ENCODE results near the gene NUDT21. TPM values are rescaled to one million over a fixed set of nuclear protein-coding genes. Genes with fewer than 3 reads are reported as not detected.
"Not testable (repeated sequence)": the region's sequence is repeated elsewhere in the genome, so short reads cannot be mapped to it uniquely, and the experiment has no call there.

NUDT21 gene
- total RNA-seq, result 100 to 1,000 TPM in 1 of 2 donors, 10 to 100 TPM in 1; 92.4 to 135 TPM

DNA sequence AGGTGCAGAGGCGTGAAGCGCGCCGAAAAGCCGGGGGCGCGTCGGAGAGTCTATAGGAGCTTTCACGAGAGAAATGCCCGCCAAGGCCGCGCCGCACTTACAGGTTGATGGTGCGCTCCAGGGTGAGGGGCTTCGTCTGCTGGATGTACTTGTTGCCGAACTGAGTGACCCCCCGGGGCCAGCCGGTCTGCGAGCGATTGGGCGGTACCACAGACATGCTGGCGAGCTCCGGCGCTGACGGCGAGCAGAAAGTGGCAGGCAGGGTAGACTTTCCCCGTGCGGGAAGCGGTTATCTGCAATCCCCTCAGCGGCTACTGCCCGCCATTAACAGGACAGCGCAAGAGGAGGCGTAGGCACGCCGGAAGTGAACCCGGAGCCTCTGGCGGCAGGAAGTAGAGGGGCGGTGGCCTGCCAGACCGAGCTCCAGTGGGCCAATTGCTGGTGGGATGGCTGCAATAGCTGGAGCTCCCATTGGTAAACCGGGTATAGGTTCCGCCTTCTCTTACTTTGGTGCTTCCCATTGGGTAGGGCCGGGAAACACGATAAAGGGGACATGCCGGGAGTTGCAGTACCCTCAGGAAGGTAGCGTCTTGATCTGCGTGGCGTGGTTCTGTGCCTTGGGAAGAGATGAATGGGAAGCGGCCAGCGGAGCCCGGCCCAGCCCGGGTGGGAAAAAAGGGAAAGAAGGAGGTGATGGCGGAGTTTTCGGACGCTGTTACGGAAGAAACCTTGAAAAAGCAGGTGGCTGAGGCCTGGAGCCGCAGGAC lies at the start of gene NUDT21, which contains the start of gene OGFOD1:
NUDT21 (minus strand) TSS at position 347 of the 767 bp plus-strand sequence; CDS start at position 217, 130 bp downstream.
OGFOD1 (plus strand) TSS at position 569 of the 767 bp plus-strand sequence; CDS start at position 628, 59 bp downstream.
- peak within 1 kb of the TSS; percentile 87 for H3K27ac ChIP-seq
- TF ChIP-seq, protein P1, sequence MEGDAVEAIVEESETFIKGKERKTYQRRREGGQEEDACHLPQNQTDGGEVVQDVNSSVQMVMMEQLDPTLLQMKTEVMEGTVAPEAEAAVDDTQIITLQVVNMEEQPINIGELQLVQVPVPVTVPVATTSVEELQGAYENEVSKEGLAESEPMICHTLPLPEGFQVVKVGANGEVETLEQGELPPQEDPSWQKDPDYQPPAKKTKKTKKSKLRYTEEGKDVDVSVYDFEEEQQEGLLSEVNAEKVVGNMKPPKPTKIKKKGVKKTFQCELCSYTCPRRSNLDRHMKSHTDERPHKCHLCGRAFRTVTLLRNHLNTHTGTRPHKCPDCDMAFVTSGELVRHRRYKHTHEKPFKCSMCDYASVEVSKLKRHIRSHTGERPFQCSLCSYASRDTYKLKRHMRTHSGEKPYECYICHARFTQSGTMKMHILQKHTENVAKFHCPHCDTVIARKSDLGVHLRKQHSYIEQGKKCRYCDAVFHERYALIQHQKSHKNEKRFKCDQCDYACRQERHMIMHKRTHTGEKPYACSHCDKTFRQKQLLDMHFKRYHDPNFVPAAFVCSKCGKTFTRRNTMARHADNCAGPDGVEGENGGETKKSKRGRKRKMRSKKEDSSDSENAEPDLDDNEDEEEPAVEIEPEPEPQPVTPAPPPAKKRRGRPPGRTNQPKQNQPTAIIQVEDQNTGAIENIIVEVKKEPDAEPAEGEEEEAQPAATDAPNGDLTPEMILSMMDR (IDR thresholded peaks at IDR 0.05), result no peak
- no peaks in the 10 kb centered on the region for H3K27me3 ChIP-seq
- intact Hi-C loops (cut with DNase I), result no loop called here
- H3K9me3 ChIP-seq, result no peaks in the 10 kb centered on the region
- peak; percentile 95 for DNase-seq
- H3K36me3 ChIP-seq, result no peaks in the 10 kb centered on the region
- H3K4me1 ChIP-seq, result peaks cover 7% of the 10 kb centered on the region
- H3K4me3 ChIP-seq, result peak within 1 kb of the TSS; percentile 76
- peak within 1 kb of the TSS; percentile 86 to 87 for H3K9ac ChIP-seq (ENCODE audit: low read depth in 2 of 2, low read length in 2 of 2)

DNA sequence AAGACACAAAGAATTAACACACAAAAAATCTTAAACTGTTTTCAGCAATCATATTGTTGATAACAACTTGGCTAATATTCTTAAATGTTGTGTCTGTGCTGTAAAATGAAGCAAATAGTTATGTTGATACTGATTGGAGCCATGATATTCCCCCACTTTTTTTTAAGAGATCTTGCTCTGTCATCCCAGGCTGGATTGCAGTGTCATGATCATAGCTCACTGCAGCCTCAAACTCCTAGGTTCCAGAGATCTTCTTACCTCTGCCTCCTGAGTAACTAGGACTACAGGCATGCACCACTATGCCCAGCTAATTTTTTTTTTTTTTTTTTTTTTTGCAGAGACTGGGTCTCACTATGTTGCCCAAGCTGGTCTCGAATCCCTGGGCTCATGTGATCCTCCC lies 42.7 kb upstream of the NUDT21 start:
- Histone ChIP-seq H3K4me3 (no peak overlapping the region), H3K27me3 (no peaks in the 10 kb centered on the region), H3K36me3 (no peaks in the 10 kb centered on the region), H3K9me3 (no peaks in the 10 kb centered on the region), H3K4me1 (no peaks in the 10 kb centered on the region), H3K27ac (no peak overlapping the region), H3K9ac (ENCODE audit: low read depth in 2 of 2, low read length in 2 of 2) (no peak overlapping the region)
- TF ChIP-seq, protein P1 (IDR thresholded peaks at IDR 0.05), result no peak
- no peak for DNase-seq
- intact Hi-C loops (cut with DNase I), result no loop called here

DNA sequence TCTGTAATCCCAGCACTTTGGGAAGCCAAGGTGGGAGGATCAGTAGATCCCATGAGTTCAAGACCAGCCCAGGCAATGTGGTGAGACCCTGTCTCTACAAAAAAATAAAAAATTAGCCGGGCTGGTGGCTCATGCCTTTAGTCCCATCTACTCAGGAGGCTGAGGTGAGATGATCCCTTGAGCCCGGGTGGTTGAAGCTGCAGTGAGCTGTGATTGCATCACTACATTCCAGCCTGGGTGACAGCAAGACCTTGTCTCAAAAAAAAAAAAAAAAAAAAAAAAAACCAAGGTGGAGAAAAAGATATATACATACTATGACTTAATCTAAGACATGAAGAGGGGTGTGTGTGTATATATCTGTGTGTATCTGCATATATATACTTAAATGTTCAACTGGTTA lies 42.0 kb upstream of the NUDT21 start:
- Histone ChIP-seq H3K4me3 (no peak overlapping the region), H3K36me3 (no peaks in the 10 kb centered on the region)
- TF ChIP-seq, protein P1 (IDR thresholded peaks at IDR 0.05), result no peak

DNA sequence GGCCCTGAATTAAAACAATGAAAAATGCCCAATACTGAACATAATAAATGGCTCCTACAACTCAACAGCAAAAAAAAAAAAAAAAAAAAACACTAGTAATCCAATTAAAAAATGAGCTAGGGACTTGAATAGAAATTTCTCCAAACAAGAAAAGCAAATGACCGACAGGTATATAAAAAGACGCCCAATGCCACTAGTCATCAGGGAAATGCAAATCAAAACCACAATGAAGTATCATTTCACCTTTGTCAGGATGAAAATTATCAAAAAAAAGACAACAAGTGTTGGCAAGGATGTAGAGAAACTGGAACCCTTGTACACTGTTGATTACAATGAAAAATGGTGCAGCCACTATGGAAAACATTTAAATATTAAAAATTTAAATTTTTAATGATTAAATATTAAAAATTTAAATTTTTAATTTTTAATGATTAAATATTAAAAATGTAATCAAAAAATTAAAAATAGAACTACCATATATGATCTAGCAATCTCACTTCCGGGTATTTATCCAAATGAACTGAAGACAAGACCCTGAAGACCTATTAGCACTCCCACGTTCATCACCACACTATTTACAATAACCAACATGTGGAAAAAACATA lies 40.6 kb upstream of the NUDT21 start:
- intact Hi-C loops (cut with DNase I), result no loop called here

More for the DNA sequence above, 42.0 kb upstream of the NUDT21 start:
- intact Hi-C loops (cut with DNase I), result no loop called here
- no peak for DNase-seq
- Histone ChIP-seq H3K4me1 (no peaks in the 10 kb centered on the region), H3K27ac (no peak overlapping the region), H3K9me3 (no peaks in the 10 kb centered on the region), H3K27me3 (no peaks in the 10 kb centered on the region), H3K9ac (ENCODE audit: low read depth in 2 of 2, low read length in 2 of 2) (no peak overlapping the region)

DNA sequence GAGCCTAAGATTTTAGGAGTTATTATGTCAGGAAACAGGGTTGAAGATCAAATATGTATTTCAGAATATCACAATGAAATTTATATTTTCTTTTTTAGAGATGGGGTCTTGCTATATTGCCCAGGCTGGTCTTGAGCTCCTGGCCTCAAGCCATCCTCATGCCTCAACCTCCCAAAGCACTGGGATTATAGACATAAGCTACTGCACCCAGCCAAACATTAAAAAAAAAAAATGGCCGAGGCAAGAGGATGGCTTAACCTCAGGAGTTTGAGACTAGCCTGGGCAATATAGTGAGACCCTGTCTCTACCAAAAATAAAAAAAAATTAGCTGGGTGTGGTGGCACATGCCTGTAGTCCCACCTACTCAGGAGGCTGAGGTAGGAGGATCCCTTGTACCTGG lies 37.7 kb upstream of the NUDT21 start:
- H3K9ac ChIP-seq (ENCODE audit: low read depth in 2 of 2, low read length in 2 of 2); H3K36me3 ChIP-seq; H3K27ac ChIP-seq; H3K27me3 ChIP-seq; H3K4me1 ChIP-seq; intact Hi-C loops (cut with DNase I); H3K9me3 ChIP-seq; DNase-seq; H3K4me3 ChIP-seq: not testable (repeated sequence)

More for the DNA sequence above, 40.6 kb upstream of the NUDT21 start:
- no peak overlapping the region for H3K4me3 ChIP-seq
- H3K27ac ChIP-seq, result no peak overlapping the region
- no peaks in the 10 kb centered on the region for H3K27me3 ChIP-seq
- TF ChIP-seq, protein P1 (IDR thresholded peaks at IDR 0.05), result no peak
- DNase-seq, result no peak
- no peaks in the 10 kb centered on the region for H3K4me1 ChIP-seq
- no peaks in the 10 kb centered on the region for H3K36me3 ChIP-seq
- H3K9me3 ChIP-seq, result no peaks in the 10 kb centered on the region
- H3K9ac ChIP-seq (ENCODE audit: low read depth in 2 of 2, low read length in 2 of 2), result no peak overlapping the region

DNA sequence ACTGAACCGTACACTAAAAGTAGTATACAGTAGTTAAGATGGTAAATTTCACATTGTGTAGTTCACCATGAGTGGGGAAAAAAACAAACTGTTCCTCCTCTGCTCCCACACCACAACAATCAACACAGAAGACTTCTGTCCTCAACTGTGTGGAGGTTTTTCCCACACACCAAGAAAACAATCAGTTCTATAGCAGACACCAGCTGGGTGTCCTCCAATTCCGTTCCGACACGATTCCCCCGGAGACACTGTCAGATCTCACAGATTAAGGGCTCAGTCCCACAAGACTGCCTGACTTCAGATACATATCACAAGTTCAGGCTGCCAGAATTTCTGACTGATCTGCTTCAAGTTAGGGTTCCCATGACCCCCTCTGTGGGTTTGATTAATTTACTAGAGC lies 36.9 kb upstream of the NUDT21 start:
- Histone ChIP-seq H3K9ac (ENCODE audit: low read depth in 2 of 2, low read length in 2 of 2) (no peak overlapping the region), H3K36me3 (no peaks in the 10 kb centered on the region), H3K4me1 (no peaks in the 10 kb centered on the region), H3K27me3 (no peaks in the 10 kb centered on the region), H3K9me3 (no peaks in the 10 kb centered on the region), H3K27ac (no peak overlapping the region), H3K4me3 (no peak overlapping the region)
- intact Hi-C loops (cut with DNase I), result no loop called here
- no peak for DNase-seq
- TF ChIP-seq, protein P1 (IDR thresholded peaks at IDR 0.05), result no peak

Measured in colonic mucosa (tissue), 4 donors.